Activated CD4-positive, CD25-positive, alpha-beta regulatory T cell treated with anti-CD3 and anti-CD28 coated beads, Interleukin-2, amount 50 U/mL, for 24 hours (primary cell): ENCODE results near the gene MKNK1.

Experiments
- ATAC-seq, 2 donors: fragments of 150-1000 bp; cut with Tn5 transposase; one replicate each; pipeline ENCODE4 v1.10.0; 2021; ENCODE audit warnings: mild to moderate bottlenecking in 1 of 2, moderate library complexity in 1 of 2

MKNK1 gene

DNA sequence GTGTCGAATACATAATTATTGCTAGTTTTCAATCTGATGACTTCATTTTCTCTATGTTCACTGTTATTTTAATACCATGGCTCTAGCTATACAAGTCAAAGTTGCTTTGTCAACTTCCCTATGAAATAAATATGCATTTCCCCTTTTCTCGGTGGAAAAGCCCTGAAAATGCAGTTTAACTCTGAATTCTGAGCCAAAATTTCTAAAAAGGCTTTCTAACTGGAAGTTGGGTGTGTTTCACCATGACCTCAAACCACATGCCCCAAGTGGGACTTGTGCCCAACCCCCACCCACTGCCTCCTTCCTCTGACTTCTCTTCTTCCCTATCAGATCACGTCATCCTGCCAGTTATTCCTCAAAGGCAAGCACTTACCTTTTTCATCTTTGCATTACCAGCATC, 8.9 kb downstream of the MKNK1 start:
- ATAC-seq, result no peak

DNA sequence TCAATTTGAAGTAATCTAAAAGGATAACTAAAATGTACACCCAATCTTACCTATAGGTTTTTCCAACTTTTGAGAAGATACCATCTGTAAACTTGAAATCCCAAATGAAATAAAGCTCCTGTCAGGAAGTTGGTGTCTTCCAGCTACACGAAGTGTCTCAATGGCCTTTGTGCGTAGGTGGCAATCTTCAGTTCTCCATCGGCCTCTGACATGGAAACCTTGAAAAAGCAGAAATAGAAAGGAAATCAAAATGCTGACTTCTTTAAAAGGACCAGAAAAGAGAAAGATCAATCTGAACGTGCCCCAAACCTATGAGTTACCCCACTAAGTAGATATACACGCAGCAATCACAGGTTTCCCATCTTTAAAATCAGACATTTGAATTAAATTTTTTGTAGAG, 10.0 kb downstream of the MKNK1 start:
- no peak for ATAC-seq

DNA sequence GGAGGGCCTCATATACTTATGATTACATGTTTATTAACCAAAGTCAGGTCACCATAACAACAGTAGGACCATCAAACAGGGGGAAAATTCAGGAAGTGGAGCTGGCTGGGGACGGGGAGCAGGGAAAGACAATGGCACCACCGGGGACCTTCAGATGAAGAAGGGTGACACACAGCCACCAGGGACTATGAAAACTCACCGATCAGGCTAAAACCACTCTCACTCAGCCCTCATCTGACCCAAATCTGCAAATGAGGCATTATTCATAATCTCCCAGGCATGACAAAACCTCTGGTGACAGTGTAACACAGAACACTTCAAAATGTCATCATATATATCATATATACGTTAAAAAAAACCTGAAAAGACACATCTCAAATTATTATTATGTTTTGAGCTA, 11.2 kb downstream of the MKNK1 start:
- no peak for ATAC-seq

DNA sequence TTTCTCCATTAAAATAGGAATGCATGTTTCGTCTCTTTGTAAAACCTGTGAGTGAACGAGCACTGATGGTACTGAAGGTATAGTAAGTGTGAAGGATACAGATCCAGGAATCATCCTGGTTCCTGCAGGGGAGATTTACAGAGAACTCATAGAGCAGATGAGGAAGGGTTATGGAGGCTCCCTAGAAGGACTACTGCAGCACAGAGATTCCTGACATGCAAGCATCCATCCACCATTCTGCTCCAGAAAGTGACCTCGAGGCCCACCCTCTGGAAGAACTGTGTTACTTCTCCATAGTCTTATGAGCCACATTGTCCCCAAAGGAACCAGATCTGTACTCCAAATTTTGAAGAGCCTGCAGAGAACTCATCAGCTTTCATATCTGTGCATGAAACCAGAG, 14.5 kb downstream of the MKNK1 start:
- ATAC-seq, result no peak

- ATAC-seq, result no peak
Observed at GRCh38 chr1:46587069-46587468, 17.0 kb downstream of the MKNK1 start.

- ATAC-seq, result no peak
Observed at GRCh38 chr1:46585312-46585938, 18.6 kb downstream of the MKNK1 start.

DNA sequence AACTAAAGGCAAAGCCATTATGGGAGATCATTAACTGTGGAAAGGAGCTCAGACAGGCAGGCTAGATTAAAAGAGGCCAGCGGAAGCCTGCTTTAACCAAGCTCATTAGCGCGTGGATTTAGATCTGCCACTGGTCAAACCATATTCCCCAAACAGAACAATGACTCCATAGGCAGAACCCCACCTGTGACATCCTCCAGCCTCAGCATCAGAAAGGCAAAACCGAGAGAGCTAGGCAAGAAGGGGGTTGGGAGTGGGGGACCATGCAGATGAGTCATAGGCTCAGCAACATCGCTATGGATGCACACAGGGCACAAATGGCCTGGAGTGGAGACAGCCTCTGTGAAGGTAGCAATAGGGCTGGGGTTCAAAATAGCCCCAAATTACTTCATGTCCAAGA, 20.6 kb downstream of the MKNK1 start:
- ATAC-seq, result no peak

- no peak for ATAC-seq
Observed at GRCh38 chr1:46582972-46583371, 21.1 kb downstream of the MKNK1 start.

DNA sequence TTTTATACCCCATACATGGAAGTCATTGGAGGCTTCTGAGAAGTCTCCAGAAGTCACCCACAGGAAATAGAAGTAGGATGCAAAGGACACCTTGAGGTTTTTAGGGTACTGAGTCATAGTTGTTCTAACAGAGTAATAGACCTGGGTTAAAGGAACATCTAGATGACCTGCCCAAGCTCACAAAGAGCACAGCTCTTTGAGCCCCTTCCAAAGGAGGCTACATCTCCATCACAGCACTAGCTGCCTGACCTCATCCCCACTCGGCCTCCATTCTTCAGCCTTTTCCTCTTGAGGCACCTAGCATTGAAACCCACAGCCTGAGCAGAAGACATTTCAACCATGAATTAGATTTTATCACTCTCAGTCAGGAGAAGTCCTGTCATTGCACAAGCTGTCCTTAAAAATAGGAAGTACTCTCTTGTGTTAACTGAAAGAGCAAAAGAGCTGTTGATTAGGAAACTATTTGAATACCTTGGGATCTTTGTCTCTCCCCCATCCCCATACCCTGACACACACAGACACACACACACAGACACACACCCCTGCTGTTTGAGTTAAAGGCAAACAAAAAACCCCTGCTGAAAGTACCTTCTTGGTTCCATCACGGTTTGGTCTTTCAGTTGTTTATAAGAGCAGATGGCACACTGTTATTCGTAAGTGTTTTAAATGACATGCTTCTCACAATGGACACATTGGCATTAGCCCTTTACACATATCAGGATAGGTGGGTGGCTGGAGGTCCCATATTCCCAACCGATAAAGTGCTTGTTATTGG, 22.2 kb downstream of the MKNK1 start:
- ATAC-seq, result peak; percentile 96 to 97

DNA sequence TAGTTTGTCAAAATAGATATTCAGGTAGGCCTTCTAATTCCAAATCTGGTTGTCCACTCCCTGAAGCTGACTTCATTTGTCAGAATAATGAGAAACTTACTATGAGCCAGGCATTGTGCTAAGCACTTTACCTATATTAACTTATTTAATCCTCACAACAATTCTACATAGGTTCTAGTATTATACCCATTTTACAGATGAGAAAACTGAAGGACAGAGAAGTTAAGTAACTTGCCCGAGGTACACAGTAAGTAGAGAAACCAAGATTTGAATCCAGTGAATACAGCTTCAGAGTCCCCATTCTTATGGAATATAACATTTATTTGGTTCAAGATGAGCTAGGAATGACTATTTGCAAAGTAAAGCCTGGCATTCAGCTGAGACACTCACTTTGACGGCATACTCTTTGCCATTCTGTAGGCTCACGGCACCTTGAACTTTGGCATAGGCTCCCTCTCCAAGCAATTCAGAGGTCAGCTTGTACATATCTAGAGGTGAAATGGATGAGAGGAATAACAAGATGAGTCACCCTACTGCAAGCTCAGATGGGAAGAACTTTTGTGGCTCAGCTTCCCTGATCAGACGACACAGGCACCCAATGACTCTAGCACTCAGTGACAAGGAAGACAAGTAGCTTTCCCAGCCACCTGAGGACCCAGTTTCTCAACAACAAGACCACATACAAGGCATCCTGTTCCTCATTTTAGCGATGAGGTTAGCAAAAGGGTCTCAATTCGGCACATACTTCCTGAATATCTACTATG, 23.7 kb downstream of the MKNK1 start:
- ATAC-seq, result no peak

DNA sequence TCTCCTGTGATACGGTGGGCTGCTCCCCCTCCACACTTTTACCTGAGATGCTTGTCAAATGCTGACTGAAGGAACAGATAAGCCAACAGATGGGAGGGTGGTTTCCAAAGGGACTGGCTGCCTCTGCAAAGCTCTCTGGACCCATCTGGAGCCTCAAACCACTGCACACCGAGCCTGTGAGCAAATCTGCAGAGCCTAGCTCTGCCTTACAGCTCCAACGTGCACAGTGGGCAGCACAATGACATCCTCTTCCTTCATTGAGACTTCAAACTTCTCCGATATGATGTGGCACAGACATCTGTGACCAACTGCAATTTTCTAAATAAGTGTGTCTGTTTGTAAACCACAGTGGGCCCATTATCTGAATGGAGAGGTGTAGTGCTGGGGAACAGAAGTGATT, 26.4 kb downstream of the MKNK1 start:
- no peak for ATAC-seq

- no peak for ATAC-seq
Observed at GRCh38 chr1:46576596-46576995, 27.5 kb downstream of the MKNK1 start.

GRCh38 chr1:46575778-46576177, 28.3 kb downstream of the MKNK1 start:
- ATAC-seq, result no peak

DNA sequence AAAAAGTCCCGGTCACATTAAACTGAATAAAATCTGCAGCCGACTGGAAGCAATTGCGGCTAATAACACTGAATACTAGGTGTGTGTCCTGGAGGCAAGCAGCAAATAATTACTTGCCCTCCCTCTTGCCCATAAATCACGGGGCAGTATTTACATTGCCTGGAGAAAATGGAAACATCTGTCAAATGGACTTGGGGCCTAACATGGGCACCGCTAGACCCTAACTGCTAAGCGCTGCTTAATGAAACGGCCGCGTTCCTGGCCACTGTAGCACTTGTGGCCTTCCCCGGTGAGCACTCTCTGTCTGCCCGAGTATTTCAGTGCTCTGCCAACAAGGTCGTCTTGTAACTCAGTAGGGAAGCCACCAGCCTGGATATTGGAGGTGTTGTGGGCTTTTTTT, 28.8 kb downstream of the MKNK1 start:
- no peak for ATAC-seq

DNA sequence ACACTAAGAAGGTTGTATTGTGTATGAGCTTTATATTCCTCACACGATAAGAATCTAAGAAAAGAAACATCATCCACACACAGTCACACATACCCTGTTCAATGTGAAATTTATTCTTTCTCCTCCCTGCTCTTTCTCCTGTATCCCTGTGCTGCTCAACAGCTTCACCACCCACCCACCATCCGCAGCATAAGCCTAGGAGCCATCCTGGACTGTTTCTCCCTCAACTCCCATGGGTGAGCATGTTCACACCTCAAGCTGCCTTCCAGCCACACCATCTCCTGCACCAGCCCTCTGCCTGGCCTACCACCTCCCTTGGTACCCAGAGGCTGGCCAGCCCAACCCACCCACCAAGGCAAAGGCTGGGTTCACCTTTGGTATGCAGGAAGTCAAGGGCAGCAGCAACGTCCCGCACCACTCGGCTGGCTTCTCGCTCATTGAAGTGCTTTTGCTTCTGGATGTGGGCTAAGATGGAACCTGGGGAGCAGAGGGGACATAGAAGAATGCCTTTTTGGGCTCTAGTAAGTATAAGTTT, 32.3 kb downstream of the MKNK1 start:
- no peak for ATAC-seq

- no peak for ATAC-seq
Observed at GRCh38 chr1:46569884-46570725, 34.0 kb downstream of the MKNK1 start.

GRCh38 chr1:46569116-46569515, 35.0 kb downstream of the MKNK1 start:
- no peak for ATAC-seq

- no peak for ATAC-seq
Observed at GRCh38 chr1:46568461-46568891, 35.6 kb downstream of the MKNK1 start.

DNA sequence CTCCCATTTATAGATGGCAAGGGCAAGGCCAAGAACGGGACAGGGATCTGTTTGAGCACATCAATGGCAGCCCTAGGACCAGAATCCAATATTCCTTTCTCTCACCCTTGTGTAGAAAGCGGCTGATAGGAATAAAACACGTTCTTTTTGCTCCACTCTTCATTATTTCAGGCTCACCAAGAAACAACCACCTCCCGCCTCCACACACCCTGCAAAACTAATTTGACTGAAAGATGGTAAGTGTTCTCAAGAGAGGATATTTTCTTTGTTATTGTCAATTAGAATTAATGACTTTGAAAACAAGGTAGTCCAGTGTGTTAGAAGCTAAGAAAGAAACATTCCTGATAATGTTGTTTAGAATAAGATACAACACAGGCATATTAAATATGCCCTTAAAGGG, 40.7 kb downstream of the MKNK1 start:
- ATAC-seq, result no peak

- no peak for ATAC-seq
Observed at GRCh38 chr1:46562498-46562897, 41.6 kb downstream of the MKNK1 start.

DNA sequence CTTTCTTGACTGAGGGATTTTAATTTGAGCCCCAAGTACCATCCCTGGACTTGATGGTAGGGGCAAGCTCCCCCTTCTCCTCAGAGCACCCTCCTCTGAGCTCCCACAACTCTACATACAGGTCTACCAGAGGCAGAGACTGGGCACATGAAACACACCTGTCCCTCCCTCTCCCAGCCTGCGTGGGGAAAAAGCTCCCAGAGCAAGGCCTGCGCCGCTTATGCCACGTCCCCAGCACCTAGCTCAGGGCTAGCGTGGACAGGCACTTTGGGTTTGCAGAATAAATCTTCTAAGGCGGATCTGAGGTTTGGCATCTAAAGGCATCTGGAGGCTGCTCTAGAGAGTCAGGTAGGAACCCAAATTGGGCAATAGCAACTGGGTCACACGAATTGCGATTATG, 45.1 kb downstream of the MKNK1 start:
- ATAC-seq, result no peak

- no peak for ATAC-seq
Observed at GRCh38 chr1:46558141-46558963, 45.7 kb downstream of the MKNK1 start.
